NT2/D1 (cell line): Measurements from ENCODE around the gene HOXA10.

Source experiments
- DNase-seq: peaks from one replicate; pipeline ENCODE4 v3.0.0-alpha.2; 2011; ENCODE audit warnings: low read depth, low spot score
- H3K27me3 ChIP-seq: 2 replicates; pipeline ENCODE4 v1.6.0; 2011; ENCODE audit warnings: mild to moderate bottlenecking; ENCODE audit not compliant: insufficient read length, insufficient read depth
- H3K36me3 ChIP-seq: 2 replicates; pipeline ENCODE4 v1.6.1; 2011; ENCODE audit warnings: mild to moderate bottlenecking, low read length, mixed read lengths; ENCODE audit not compliant: insufficient read depth, insufficient read length
- H3K4me1 ChIP-seq: 2 replicates; pipeline ENCODE4 v1.5.1; 2011; ENCODE audit not compliant: insufficient read depth, insufficient read length
- H3K4me3 ChIP-seq: 2 replicates; pipeline ENCODE4 v1.5.1; 2011; ENCODE audit warnings: low read depth; ENCODE audit not compliant: insufficient read length
- H3K9ac ChIP-seq: 2 replicates; pipeline ENCODE4 v1.6.0; 2011; ENCODE audit warnings: low read depth; ENCODE audit not compliant: insufficient read length
- H3K9me3 ChIP-seq: 2 replicates; pipeline ENCODE4 v1.5.1; 2011; ENCODE audit warnings: mild to moderate bottlenecking, low read length; ENCODE audit not compliant: insufficient read depth
- SUZ12 ChIP-seq: IDR thresholded peaks from 2 replicates; pipeline ENCODE4 v1.6.1; 2011; ENCODE audit not compliant: insufficient read length, insufficient read depth; ENCODE audit errors: extremely low read depth
- YY1 ChIP-seq: IDR thresholded peaks from 2 replicates; pipeline ENCODE4 v1.6.1; 2011; ENCODE audit not compliant: insufficient read length, insufficient read depth
- ZNF274 ChIP-seq: IDR thresholded peaks from 2 replicates; pipeline ENCODE4 v1.6.1; 2011; ENCODE audit warnings: mild to moderate bottlenecking, low read depth, low read length

HOXA10 gene

GRCh38 chr7:27173956-27174873 lies at the start of gene HOXA10:
Gene HOXA10, minus strand, starts transcription at chr7:27174320. Its CDS starts 14 bp downstream, at chr7:27174306.
- peaks cover 16% of the 10 kb centered on the region for H3K4me1 ChIP-seq
- peaks cover 100% of the 10 kb centered on the region for H3K27me3 ChIP-seq
- H3K36me3 ChIP-seq, result no peaks in the 10 kb centered on the region
- DNase-seq, result no peak
- H3K9ac ChIP-seq, result no peak within 1 kb of the TSS
- peak within 1 kb of the TSS; percentile 18 for H3K4me3 ChIP-seq
- TF ChIP-seq SUZ12, result no peak
- TF ChIP-seq ZNF274, result no peak
- TF ChIP-seq YY1, result no peak
- H3K9me3 ChIP-seq, result no peaks in the 10 kb centered on the region

GRCh38 chr7:27221201-27221797 lies 47.2 kb upstream of the HOXA10 start:
- no peaks in the 10 kb centered on the region for H3K36me3 ChIP-seq
- DNase-seq, result no peak
- H3K4me3 ChIP-seq, result no peak overlapping the region
- TF ChIP-seq YY1 (no peak), ZNF274 (no peak), SUZ12 (no peak)
- H3K4me1 ChIP-seq, result peaks cover 4% of the 10 kb centered on the region
- peaks cover 54% of the 10 kb centered on the region for H3K27me3 ChIP-seq
- H3K9me3 ChIP-seq, result no peaks in the 10 kb centered on the region
- no peak overlapping the region for H3K9ac ChIP-seq

GRCh38 chr7:27220440-27220955 lies 46.4 kb upstream of the HOXA10 start:
- H3K4me3 ChIP-seq, result no peak overlapping the region
- no peaks in the 10 kb centered on the region for H3K9me3 ChIP-seq
- DNase-seq, result no peak
- H3K27me3 ChIP-seq, result peaks cover 54% of the 10 kb centered on the region
- peaks cover 6% of the 10 kb centered on the region for H3K4me1 ChIP-seq
- no peak overlapping the region for H3K9ac ChIP-seq
- TF ChIP-seq YY1 (no peak), SUZ12 (no peak), ZNF274 (no peak)
- H3K36me3 ChIP-seq, result no peaks in the 10 kb centered on the region

GRCh38 chr7:27219821-27220220 lies 45.7 kb upstream of the HOXA10 start:
- no peak overlapping the region for H3K9ac ChIP-seq
- peaks cover 49% of the 10 kb centered on the region for H3K27me3 ChIP-seq
- TF ChIP-seq YY1 (no peak), SUZ12 (no peak), ZNF274 (no peak)

GRCh38 chr7:27217951-27218350 lies 43.8 kb upstream of the HOXA10 start:
- TF ChIP-seq SUZ12, result no peak
- TF ChIP-seq ZNF274, result no peak
- TF ChIP-seq YY1, result no peak
- peaks cover 36% of the 10 kb centered on the region for H3K27me3 ChIP-seq
- no peak for DNase-seq
- no peak overlapping the region for H3K4me3 ChIP-seq
- no peaks in the 10 kb centered on the region for H3K36me3 ChIP-seq
- H3K4me1 ChIP-seq, result peaks cover 12% of the 10 kb centered on the region
- H3K9me3 ChIP-seq, result no peaks in the 10 kb centered on the region
- no peak overlapping the region for H3K9ac ChIP-seq

More at GRCh38 chr7:27219821-27220220, 45.7 kb upstream of the HOXA10 start:
- Histone ChIP-seq H3K4me1 (peaks cover 6% of the 10 kb centered on the region), H3K36me3 (no peaks in the 10 kb centered on the region), H3K4me3 (no peak overlapping the region), H3K9me3 (no peaks in the 10 kb centered on the region)
- no peak for DNase-seq

- no peaks in the 10 kb centered on the region for H3K9me3 ChIP-seq
Measured at GRCh38 chr7:27215356-27215755, 41.2 kb upstream of the HOXA10 start.

More at GRCh38 chr7:27215356-27215755, 41.2 kb upstream of the HOXA10 start:
- no peak for DNase-seq
- TF ChIP-seq ZNF274 (no peak), YY1 (no peak), SUZ12 (no peak)
- Histone ChIP-seq H3K4me1 (peaks cover 12% of the 10 kb centered on the region), H3K4me3 (no peak overlapping the region), H3K36me3 (no peaks in the 10 kb centered on the region), H3K27me3 (peaks cover 51% of the 10 kb centered on the region), H3K9ac (no peak overlapping the region)
